Measurements from ENCODE around the gene NFKBIA.

- TF ChIP-seq POLR2A (IDR thresholded peaks at IDR 0.05), result peak in 3 of 4 donors; percentile 19 to 60 (median 25)
- TF ChIP-seq, protein P1, sequence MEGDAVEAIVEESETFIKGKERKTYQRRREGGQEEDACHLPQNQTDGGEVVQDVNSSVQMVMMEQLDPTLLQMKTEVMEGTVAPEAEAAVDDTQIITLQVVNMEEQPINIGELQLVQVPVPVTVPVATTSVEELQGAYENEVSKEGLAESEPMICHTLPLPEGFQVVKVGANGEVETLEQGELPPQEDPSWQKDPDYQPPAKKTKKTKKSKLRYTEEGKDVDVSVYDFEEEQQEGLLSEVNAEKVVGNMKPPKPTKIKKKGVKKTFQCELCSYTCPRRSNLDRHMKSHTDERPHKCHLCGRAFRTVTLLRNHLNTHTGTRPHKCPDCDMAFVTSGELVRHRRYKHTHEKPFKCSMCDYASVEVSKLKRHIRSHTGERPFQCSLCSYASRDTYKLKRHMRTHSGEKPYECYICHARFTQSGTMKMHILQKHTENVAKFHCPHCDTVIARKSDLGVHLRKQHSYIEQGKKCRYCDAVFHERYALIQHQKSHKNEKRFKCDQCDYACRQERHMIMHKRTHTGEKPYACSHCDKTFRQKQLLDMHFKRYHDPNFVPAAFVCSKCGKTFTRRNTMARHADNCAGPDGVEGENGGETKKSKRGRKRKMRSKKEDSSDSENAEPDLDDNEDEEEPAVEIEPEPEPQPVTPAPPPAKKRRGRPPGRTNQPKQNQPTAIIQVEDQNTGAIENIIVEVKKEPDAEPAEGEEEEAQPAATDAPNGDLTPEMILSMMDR (IDR thresholded peaks at IDR 0.05), result no peak
Measured at GRCh38 chr14:35400648-35401421, 3.7 kb downstream of the NFKBIA start.
